NCI-H2171 (cell line): ENCODE results near the gene TK1.
"Not testable (repeated sequence)": the region's sequence is repeated elsewhere in the genome, so short reads cannot be mapped to it uniquely, and the experiment has no call there.

ENCODE experiments used
- DNase-seq: peaks from one replicate; lab custom pipeline; 2025; lab: John Stamatoyannopoulos, UW

TK1 gene

GRCh38 chr17:78186692-78187595 lies at the start of gene TK1, which contains the start of gene AFMID:
TSS of gene TK1 (minus strand) at chr17:78187052. CDS start at chr17:78186994, 58 bp downstream.
TSS of gene AFMID (plus strand) at chr17:78187362. CDS start at chr17:78187371, 9 bp downstream.
- peak; percentile 96 for DNase-seq

GRCh38 chr17:78235885-78236284 lies 49.0 kb upstream of the TK1 start:
- DNase-seq, result no peak

GRCh38 chr17:78235022-78235421 lies 48.2 kb upstream of the TK1 start:
- DNase-seq, result not testable (repeated sequence)

- no peak for DNase-seq
These were observed 47.5 kb upstream of the TK1 start for GRCh38 chr17:78234261-78234865.

- DNase-seq, result no peak
These were observed 46.8 kb upstream of the TK1 start for GRCh38 chr17:78233678-78234077.

GRCh38 chr17:78232859-78233173 lies 46.0 kb upstream of the TK1 start:
- DNase-seq, result no peak

GRCh38 chr17:78231991-78232858 lies 45.4 kb upstream of the TK1 start:
- DNase-seq, result no peak

GRCh38 chr17:78230996-78231935 lies 44.4 kb upstream of the TK1 start, which contains the start of gene TMEM235:
TSS of gene TMEM235 (plus strand) at chr17:78231631. CDS start at chr17:78232024, 393 bp downstream.
- no peak for DNase-seq

GRCh38 chr17:78230252-78230962 lies 43.6 kb upstream of the TK1 start:
- DNase-seq, result no peak

GRCh38 chr17:78228176-78228575 lies 41.3 kb upstream of the TK1 start:
- DNase-seq, result no peak

GRCh38 chr17:78227455-78227916 lies 40.6 kb upstream of the TK1 start:
- peak; percentile 88 for DNase-seq

GRCh38 chr17:78226759-78227454 lies 40.1 kb upstream of the TK1 start:
- DNase-seq, result no peak

GRCh38 chr17:78226055-78226758 lies 39.4 kb upstream of the TK1 start:
- no peak for DNase-seq

- no peak for DNase-seq
These were observed 38.4 kb upstream of the TK1 start for GRCh38 chr17:78225088-78225865.

- peak; percentile 47 for DNase-seq
These were observed 37.6 kb upstream of the TK1 start for GRCh38 chr17:78224231-78225087.

- no peak for DNase-seq
These were observed 36.9 kb upstream of the TK1 start for GRCh38 chr17:78223765-78224164.

GRCh38 chr17:78223061-78223460 lies 36.2 kb upstream of the TK1 start:
- DNase-seq, result no peak
